ENCODE results near the gene RIBC1. TPM values are rescaled to one million over a fixed set of nuclear protein-coding genes. Genes with fewer than 3 reads are reported as not detected.

The RIBC1 gene
- total and polyA plus RNA-seq, 2 experiments from 2014 or later = 0.45 to 0.55 TPM

- TF ChIP-seq ZNF462 (CRISPR knock-in tag; IDR thresholded peaks at IDR 0.05) (no peak), EZH2 (IDR thresholded peaks at IDR 0.05; ENCODE audit: low read depth, unreplicated experiment) (no peak), CREB1 (CRISPR knock-in tag; IDR thresholded peaks at IDR 0.05; ENCODE audit: low read depth) (no peak)
Measured at GRCh38 chrX:53452812-53453211, 30.1 kb downstream of the RIBC1 start (continued).

GRCh38 chrX:53456254-53456653 is 33.6 kb downstream of the RIBC1 start:
- Histone ChIP-seq H3K79me2 (replicated peaks; ENCODE audit: insufficient read depth) (no peaks in the 10 kb centered on the region), H3K9me2 (ENCODE audit: insufficient read depth) (no peaks in the 10 kb centered on the region), H3K4me2 (no peak overlapping the region), H3F3A (replicated peaks; ENCODE audit: low read depth) (no peaks in the 10 kb centered on the region), H3K36me3 (ENCODE audit: insufficient read depth) (no peaks in the 10 kb centered on the region), H3K27ac (ENCODE audit: low read depth) (no peak overlapping the region), H3K27me3 (ENCODE audit: insufficient read depth) (no peaks in the 10 kb centered on the region), H3K4me1 (ENCODE audit: insufficient read depth) (no peaks in the 10 kb centered on the region), H2AFZ (no peak overlapping the region), H4K20me1 (replicated peaks; ENCODE audit: insufficient read depth) (no peaks in the 10 kb centered on the region), H3K4me3 (no peak overlapping the region)
- ATAC-seq (no peak), DNase-seq (ENCODE audit: low spot score) (no peak)
- Mint-ChIP-seq H3K27ac (no peak overlapping the region), H3K27me3 (ENCODE audit: insufficient read depth, low read depth, poor library complexity) (peaks cover 2% of the 10 kb centered on the region), H3K4me1 (no peaks in the 10 kb centered on the region), H3K4me3 (no peak overlapping the region), H3K36me3 (ENCODE audit: low read depth) (no peaks in the 10 kb centered on the region), H3K9me3 (no peaks in the 10 kb centered on the region; the same call in 2 of the 3 replicates)
- TF ChIP-seq CTCF (conservative IDR thresholded peaks at IDR 0.05; ENCODE audit: low read depth in 2 of 2) (no peak), ETS1 (IDR thresholded peaks at IDR 0.05) (no peak), ZNF331 (CRISPR knock-in tag; IDR thresholded peaks at IDR 0.05; ENCODE audit: low read depth) (no peak), CREB1 (CRISPR knock-in tag; IDR thresholded peaks at IDR 0.05; ENCODE audit: low read depth) (no peak), ZNF462 (CRISPR knock-in tag; IDR thresholded peaks at IDR 0.05) (no peak)

Measured in GM23338 (cell line).